ENCODE measurements around the gene GNAO1.

GNAO1 gene

DNA sequence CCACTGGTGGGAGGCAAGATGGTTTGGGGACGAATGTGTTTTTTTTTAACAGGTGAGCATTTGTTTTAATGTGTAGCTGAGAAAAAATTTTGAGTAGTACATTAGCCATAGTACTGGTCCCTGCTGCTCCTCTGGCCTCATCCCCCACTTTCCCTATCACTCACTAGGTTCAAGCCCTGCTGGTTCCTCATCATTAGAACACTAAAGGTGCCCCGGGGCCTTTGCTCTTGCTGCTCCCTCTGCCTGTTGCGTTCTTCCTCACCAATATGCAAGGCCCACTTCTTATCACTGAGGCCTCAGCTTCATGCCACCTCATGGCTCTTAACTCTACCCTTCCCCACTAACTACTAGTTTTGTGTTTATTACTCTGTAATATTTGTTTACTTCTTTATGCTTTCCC is 74.5 kb downstream of the GNAO1 start:
- no peak for DNase-seq (ENCODE audit: low read depth)

DNA sequence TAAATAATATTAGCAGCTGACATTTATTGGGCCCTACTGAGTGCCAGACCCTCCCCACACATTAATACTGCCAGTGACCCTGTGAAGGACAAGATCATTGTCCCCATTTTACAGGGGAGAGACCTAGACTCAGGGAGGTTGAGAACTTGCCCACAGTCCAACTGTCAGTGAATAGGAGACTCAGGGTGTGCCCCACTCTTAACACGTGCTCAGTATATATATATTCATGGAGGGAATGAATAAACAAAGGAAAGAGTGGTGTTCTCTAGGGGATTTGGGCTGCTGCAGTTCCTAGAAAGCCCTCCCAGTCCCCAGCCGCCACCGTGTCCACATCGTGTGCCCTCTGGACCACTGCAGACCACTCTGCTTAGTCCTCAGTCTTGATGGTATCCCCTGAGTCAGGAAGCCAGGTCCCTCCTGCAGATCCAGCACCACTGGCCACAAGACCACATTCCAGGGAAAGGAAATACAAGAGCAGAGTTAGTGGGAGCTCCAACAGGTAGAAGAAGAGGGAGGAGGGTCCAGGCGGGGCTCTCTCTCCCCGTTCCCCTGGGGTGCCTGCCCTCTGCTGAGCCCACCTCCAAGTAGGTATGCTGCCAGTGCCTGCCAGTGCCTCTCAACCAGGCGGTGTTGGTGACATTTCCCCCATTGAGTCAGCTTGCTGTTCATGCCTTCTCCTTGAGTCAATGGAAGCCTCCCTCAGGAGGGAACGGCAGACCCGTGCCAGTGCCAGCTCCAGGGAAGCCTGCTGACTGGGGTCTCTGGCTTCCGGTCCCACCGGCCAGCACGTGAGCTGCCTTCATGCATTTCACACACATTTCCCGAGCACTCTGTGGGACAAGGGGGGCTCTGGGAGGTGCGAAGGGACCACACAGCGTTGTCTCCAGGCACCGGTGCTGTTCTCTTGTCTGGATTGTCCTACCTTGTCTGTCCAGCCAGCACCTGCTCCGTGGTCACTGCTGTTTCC is 75.6 kb downstream of the GNAO1 start:
- no peak for DNase-seq (ENCODE audit: low read depth)

DNA sequence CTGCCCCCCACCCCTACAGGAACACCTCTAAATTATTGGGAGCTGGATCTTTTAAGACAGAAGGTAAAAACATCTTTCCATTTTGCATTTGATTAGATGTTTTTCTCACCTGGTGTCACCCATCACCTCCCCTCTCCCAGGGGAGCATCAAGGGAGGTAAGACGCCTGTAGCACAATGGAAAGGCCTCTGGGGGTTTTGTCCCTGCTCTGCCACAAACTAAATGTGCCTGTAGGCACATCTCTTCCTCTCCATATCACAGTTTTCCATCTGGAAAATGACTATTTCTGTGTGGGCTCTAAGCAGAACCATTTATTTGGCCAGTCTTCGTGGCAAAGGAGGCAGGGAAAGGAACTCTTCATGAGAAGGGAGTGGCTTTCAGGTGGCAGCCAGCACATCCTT is 76.6 kb downstream of the GNAO1 start:
- DNase-seq (ENCODE audit: low read depth), result no peak

DNA sequence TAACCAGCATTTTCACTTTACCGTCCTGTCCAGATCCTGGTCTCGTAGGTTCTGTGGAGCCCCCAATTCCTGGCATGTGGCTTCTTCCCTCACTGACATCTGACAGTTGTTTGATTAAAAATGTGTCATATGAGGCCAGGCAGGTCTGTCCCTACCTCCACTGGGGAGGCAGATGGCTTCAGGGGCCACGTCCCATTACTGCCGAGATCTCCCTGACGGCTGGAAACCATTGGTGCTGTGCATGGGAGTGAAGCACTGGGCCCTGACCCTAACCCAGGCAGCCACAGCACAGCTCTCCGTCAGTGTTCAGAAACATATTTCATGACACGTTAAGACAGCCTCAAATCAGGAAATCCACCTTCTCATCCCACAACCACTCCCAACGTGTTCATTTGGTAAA is 77.5 kb downstream of the GNAO1 start:
- no peak for DNase-seq (ENCODE audit: low read depth)

DNA sequence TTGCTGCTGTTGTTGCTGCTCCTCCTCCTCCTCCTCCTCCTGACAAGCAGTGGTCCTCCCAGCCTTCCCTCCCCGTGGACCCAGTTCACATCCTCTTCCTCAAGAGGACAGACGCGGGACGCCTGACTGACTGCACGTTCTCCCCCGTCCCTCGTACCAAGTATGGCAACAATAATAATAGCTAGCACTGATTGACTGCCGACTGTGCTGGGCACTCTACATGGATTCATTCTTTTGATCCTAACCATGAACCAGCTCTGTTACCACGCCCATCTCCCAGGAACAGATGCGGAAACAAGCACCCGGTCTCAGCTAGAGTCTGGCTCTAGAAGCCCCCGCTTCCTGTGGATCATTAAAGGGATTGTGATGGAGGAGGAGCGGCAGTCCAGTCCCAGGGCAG is 78.0 kb downstream of the GNAO1 start:
- DNase-seq (ENCODE audit: low read depth), result no peak

DNA sequence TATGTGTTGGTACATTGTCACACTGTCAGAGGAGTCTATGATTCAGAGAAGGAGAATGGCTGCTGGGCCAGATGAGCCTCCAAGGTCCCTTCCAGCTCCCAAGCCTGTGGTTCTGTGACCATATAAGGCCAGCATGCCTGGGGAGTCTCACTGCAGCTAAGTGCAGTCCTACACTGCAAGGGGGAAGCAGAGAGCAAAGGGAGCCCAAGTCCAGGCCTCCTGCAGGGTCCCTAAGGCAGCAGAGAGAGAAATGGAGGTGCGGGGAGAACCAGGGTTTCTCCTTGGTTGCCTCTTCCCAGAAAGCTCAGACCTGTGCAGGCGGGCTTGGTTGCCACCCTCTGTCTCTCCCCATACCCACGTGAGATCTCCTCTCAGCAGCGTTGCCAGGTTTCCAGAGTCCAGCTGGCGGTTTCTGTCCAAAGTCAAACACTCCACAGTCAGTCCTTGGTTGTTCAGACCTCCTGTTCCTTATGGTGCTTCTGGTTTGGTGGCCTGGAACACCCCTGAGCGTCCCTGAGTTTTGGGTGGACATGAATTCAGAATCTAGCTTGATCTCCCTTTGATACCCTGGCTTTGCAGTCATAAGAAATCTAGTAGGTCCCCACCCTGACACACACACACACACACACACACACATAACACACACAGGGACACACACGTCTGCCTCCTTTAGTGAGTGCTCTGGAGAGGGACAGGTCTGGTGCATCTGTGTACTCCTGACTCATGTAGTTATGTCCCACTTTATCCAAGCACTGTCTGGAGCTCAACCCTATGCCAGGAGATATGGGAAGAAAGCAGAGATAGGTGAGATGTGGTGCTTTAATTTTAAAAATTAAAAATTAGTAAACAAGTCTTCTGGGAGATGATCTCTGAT is 78.8 kb downstream of the GNAO1 start:
- DNase-seq (ENCODE audit: low read depth), result peak; percentile 32

DNA sequence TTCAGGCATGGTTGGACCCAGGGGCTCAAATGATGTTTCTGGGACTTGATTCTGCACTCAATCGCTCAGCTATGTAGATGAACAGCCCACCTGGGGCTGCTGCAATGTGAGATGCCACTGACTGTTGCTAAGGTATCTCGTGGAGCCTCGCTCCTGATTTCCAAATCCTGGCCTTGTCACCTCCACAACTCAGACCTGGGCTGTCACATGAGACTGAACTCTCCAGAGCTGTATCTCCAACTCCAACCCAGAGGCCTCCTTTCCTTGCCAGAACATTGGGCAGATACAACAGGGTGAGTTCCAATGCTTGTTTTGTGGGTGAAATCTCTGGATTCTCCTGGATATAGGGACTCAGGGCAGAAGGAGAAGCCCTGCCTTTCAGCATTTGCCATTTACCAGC is 79.5 kb downstream of the GNAO1 start:
- no peak for DNase-seq (ENCODE audit: low read depth)

DNA sequence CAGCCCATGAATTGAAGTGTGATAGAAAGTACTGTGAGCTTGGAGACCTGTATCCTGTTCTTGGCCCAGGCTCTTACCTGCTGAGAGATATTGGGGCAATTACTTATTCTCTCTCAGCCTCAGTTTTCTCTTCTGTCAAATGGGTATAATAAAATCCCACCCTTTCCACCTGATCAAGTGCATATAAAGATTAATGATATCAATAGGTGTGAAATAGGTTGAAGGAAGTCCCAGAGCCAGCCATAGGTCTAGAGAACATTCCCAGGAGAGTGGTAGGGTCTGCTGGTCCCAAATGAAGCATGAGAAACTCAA is 81.2 kb downstream of the GNAO1 start:
- DNase-seq (ENCODE audit: low read depth), result no peak

DNA sequence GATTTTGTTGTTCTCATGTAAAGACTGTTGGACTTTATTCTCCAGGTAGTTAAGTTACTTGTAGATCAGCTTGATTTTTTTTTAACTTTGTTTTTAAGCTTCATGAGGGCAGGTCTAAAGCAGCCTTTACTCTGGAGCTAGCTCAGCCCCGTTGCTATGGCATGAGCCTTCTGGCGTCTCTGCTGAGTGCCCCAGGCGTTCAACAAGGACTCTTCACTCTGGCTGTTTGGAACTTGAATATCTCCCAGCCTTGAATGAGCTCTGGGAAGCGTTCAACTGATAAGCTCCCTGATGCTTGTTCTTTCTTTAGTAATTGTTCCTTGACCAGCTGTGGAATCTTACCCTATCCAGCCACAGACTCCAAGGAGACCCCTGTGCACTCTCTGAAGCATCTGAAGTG is 82.3 kb downstream of the GNAO1 start:
- DNase-seq (ENCODE audit: low read depth), result no peak

DNA sequence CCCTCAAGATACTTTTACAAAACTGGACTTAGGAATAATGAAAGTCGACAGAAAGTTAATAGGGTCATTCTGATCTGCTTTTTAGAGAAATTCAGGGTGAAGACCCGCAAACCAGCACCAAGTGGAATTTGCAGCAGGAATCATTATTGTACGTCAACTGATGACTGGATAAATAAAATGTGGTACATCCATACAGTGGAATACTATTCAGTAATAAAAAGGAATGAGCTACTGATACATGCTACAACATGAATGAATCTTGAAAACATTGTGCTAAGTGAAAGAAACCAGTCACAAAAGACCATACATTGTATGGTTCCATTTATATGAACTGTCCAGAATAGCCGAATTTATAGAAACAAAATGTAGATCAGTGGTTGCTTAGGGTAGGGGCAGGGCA is 83.1 kb downstream of the GNAO1 start:
- DNase-seq (ENCODE audit: low read depth), result no peak

DNA sequence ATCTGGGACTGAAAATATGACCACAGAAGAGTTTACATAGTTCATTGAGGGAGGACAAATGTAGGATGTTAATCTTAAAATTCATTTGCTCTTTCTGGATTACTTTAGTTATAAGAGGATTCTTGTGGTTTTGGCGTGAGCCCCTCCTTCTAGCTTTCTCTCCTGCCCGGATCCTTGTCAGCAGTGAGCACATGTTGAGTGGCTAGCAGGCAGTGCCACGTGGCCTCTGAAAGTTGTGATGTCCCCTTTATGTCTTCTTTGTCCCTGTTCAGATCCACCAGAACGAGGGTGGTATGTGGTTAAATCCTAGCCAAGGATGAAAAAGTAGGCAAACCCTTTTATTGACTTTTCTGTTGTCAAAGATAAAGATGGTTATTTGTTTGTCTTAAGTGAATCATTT is 83.8 kb downstream of the GNAO1 start:
- no peak for DNase-seq (ENCODE audit: low read depth)

DNA sequence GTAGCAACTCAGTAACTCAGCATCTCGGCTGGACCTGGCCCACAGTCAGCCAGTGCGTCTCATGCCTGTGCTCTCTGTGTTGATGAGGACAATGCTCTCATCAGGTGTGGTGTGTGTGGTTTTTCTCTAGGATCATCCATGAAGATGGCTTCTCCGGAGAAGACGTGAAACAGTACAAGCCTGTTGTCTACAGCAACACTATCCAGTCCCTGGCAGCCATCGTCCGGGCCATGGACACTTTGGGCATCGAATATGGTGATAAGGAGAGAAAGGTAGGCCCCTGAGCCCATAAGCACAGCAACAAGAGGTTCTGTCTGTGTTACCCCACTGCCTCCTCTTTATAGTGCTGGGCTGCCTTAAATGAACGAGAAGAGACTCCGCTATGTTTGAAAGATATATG is 84.5 kb downstream of the GNAO1 start:
- DNase-seq (ENCODE audit: low read depth), result no peak

DNA sequence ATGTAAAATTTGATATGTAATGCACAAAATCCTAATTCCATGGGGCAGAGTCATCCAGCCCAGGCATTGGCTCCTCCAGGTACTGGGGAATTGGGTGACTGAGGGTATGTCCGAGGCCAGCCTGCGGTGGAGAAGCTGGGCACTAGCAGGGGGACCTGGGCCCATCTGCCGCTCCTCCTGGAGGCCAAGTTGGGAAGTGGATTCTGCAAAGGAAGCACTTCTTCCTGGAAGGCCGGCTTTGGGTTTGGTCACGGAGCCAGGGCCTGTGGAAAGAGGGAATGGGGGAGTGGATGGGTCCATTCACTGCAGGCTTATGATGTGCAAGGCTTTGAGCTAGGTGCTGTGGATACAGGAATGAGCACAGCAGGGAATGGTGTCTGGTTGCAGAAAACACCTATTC is 85.8 kb downstream of the GNAO1 start:
- DNase-seq (ENCODE audit: low read depth), result no peak

DNA sequence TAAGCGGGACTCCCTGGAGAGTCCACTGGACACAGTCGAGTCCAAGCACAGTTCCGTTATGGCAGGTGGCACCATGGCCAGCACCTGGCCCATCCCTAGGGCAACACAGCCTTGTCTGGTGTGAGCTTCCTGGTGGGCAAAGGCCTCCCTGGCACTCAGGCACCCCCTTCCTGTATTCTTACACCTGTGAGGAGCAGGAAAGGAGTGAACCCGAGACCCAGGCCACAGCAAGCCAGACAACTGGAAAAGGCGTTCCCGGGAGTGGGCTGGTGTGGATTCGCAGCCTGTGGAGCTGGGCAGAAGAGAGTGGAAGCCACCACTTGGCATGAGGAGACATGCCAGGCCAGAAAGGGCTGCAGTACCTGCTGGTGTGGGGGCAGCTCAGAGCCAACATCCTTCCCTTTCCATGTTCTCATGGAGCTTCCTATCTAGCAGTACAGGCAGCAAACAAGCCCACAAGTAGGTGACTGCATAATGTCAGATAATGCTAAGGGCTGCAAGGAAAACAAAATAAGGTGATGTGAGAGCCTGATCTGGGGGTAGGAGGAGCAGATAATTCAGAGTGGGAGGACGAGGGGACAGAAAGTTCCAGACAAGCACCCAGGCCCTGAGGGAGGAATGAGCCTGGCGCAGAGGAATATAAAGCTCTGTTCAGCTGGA is 87.0 kb downstream of the GNAO1 start:
- no peak for DNase-seq (ENCODE audit: low read depth)

DNA sequence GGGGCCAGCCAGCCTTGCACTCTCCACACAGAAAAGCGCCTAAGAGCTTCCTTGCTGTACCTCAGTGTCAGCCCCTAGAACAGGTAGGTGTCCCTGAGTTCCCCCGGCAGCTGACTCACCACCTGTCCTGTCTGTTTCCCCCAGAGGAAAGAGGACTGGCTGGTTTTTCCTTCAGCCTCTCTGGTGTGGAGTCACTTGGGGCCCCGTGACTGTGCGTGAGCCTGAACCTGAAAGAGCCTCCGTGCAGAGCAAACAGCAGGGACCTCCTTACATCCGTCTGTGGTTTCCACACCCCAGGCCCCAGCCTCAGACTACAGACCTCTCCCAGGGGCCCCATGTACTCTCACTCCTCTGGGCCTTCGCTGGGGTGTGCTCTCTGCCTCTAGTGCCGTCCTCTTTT is 87.8 kb downstream of the GNAO1 start:
- DNase-seq (ENCODE audit: low read depth), result no peak

DNA sequence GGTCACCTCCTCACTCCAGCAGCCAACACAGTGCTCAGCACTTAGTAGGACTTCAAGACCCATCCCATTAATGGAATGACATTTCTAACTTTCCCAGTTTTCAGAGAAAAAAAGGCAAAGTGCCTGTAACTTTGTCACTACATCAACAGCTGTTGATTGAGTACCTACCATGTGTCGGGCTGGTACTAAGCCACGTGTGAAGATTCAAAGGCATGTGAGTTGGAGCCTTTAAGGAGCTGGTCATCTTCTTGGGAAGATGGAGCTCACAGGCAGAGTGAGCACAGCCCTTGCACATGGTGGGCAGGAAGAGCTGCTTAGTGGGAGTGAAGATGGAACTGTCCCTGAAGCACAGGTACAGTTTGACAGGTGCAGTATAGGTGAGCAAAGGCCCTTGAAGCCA is 88.6 kb downstream of the GNAO1 start:
- no peak for DNase-seq (ENCODE audit: low read depth)

DNA sequence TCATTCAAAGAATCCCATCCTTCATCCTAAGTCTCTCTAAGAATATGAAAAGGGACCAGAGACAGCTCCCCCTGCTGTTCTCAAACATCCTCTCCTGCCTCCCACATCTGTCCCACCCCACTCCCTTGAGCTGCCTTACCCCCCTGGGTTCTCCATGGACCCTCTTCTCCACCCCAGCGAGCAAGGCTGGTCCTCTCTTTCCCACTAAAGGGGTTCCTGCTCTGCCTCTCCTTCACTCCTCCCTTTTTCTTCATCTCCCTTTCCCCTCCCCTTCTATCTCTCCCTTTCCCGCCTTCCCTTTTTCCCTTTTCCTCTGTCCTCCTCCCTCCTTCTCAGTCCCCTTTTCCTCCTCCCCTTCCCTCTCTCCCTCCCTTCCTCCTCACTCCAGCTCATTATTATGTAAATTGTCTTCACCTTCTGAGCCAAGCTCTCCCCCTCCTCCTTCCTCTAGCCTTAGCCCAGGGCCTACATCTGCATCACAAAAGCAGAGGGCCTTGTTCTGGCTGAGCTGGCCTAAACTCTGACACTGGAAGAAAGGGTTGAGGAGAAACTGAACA is 90.0 kb downstream of the GNAO1 start:
- no peak for DNase-seq (ENCODE audit: low read depth)

DNA sequence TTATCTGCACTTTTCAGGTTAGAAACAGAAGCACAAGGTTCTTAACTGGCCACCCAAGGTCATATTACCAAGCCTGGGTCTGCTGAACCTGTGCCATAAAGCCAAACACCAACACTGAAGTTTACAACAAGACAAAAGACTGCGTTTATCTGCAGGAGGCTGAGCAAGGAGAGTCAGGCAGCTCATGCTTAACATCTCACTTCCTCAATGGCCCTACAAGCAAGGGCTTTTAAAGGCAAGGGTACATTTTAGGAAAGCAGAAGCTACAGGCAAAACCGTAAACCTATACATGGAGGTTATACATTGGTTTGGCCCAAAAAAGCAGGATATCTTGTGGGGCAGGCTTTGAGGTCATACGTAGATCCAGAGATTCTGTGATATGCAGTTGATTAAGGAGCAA is 91.2 kb downstream of the GNAO1 start:
- DNase-seq (ENCODE audit: low read depth), result no peak

DNA sequence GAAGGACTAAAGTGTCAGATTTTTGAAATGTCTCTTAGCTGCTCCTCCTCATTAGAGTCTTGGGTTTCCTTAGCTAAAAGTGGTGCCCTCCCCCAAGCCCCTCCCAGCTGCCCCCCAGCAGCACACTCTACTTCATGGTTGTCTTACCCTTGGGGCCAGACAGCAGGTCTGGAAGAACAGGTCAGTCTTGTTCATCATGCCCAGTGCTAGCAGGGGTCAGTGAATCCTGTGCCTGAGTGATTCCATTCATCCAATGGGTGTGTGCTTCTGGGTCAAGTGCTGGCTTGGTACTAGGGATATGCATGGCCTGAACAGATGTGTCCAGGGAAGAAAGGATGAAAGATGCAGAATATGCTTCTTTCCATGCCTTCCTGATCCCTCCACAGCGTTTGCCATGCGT is 93.2 kb downstream of the GNAO1 start:
- no peak for DNase-seq (ENCODE audit: low read depth)

DNA sequence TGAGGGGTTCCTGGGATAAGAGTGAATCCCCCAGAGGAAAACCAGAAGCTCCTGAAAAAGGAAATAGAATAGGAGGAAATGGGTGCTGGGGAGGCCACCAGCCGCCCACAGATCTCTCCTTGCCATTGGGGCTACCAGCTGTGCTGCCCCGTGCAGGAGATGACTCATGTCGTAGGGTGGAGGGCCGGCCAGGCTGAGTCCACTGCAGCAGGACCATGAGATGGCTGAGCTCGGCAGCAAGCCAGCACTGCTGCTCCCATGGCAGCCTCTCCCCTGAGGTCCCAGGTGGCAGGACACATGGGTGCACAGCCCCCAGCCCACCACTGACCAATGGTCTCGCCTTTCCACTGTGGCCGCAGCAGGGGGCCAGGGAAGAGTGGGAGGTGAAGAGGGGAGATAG is 95.5 kb downstream of the GNAO1 start:
- no peak for DNase-seq (ENCODE audit: low read depth)

DNA sequence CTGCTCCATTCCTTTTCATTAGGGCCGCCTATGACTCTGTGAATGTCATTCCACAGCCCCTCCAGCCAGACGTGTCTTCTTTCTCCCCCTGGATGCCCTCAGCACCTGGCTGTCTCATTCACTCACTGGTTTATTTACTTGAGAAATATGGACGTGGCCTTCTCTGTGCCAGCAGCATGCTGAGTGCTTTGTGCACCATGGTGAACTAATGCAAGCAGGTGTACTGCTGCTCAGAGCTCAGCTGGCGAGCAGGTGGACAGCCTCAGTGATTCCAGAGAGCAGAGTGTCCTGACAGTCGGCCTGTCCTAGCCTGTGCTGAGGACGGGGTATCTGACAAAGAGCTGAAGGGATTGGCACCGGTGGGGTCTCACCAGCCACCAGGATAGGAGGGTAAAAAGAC is 96.7 kb downstream of the GNAO1 start:
- DNase-seq (ENCODE audit: low read depth), result no peak

DNA sequence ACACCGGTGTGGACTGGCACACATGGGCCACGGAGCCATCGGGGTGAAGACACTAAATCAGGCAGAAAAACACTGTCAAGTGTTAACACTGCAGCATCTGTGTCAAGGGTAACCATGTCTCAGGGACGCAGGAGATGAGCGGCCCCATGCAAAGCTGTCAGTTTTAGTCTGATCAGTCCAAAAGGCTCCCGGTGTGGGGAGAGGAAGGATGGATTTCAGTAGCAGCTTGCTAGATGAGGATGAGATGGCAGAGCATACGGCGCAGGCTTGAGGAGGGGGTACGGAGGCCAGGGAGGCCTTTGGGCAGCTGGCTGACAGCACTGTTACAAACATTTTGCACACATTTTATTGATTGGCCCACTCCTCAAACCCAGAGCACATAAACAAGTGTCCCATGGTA is 98.1 kb downstream of the GNAO1 start:
- no peak for DNase-seq (ENCODE audit: low read depth)

DNA sequence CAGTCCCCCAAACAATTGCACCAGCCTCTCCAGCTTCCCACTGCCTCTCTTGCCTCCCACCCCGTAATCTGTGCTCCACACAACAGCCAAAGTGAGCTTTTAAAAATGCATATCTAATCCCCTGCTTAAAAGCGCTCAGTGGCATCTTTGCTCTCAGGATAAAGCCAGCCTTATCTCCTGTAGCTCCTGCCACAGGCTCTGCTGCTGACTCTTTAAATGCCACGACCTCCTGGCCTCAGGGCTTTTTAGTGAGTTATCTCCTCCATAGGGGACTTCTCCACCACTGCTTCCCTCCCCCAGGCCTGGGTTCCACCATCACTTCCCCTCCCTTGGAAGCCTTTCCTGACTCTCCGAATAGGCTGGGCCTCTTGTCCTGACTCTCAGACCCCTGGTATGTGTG is 98.6 kb downstream of the GNAO1 start:
- no peak for DNase-seq (ENCODE audit: low read depth)

Data from non-pigmented ciliary epithelial cell (primary cell).